Choroid plexus epithelial cell (primary cell): ENCODE results near the gene SETBP1.

Experiments
- DNase-seq: peaks from one replicate; pipeline ENCODE4 v3.0.0-alpha.2; 2010; ENCODE audit warnings: low read depth
- H3K4me3 ChIP-seq: 2 replicates; pipeline ENCODE4 v1.5.1; 2011; ENCODE audit warnings: low read depth, mild to moderate bottlenecking, control low read depth, low read length, moderate library complexity
- CTCF ChIP-seq: conservative IDR thresholded peaks from 2 replicates; pipeline ENCODE4 v1.5.1; 2011; ENCODE audit warnings: low read depth, mild to moderate bottlenecking, control low read depth, inconsistent platforms, low read length, moderate library complexity

The SETBP1 gene

GRCh38 chr18:44935455-44935854 lies 254.8 kb downstream of the SETBP1 start:
- no peak for DNase-seq
- no peak for TF ChIP-seq CTCF
- H3K4me3 ChIP-seq = no peak overlapping the region

- no peak overlapping the region for H3K4me3 ChIP-seq
- DNase-seq = no peak
- TF ChIP-seq CTCF = no peak
These were observed 255.8 kb downstream of the SETBP1 start for GRCh38 chr18:44936485-44936884.

- TF ChIP-seq CTCF = no peak
- DNase-seq = no peak
- H3K4me3 ChIP-seq = no peak overlapping the region
These were observed 257.5 kb downstream of the SETBP1 start for GRCh38 chr18:44937960-44938719.

- TF ChIP-seq CTCF = no peak
- no peak overlapping the region for H3K4me3 ChIP-seq
- no peak for DNase-seq
These were observed 258.3 kb downstream of the SETBP1 start for GRCh38 chr18:44938720-44939665.

- no peak for TF ChIP-seq CTCF
- no peak for DNase-seq
- no peak overlapping the region for H3K4me3 ChIP-seq
These were observed 260.8 kb downstream of the SETBP1 start for GRCh38 chr18:44941516-44941915.

GRCh38 chr18:44942073-44942472 lies 261.4 kb downstream of the SETBP1 start:
- TF ChIP-seq CTCF = no peak
- no peak for DNase-seq
- H3K4me3 ChIP-seq = no peak overlapping the region
